HUDEP-2 (cell line): ENCODE data around the gene ZNF451.
"Not testable (repeated sequence)": the region's sequence is repeated elsewhere in the genome, so short reads cannot be mapped to it uniquely, and the experiment has no call there.

Experiments
- DNase-seq, 76 experiments: peaks; one replicate each; lab custom pipeline; 2025; ENCODE audit not compliant: unreplicated experiment in 76 of 76; lab: John Stamatoyannopoulos, UW

ZNF451 gene, protein sequence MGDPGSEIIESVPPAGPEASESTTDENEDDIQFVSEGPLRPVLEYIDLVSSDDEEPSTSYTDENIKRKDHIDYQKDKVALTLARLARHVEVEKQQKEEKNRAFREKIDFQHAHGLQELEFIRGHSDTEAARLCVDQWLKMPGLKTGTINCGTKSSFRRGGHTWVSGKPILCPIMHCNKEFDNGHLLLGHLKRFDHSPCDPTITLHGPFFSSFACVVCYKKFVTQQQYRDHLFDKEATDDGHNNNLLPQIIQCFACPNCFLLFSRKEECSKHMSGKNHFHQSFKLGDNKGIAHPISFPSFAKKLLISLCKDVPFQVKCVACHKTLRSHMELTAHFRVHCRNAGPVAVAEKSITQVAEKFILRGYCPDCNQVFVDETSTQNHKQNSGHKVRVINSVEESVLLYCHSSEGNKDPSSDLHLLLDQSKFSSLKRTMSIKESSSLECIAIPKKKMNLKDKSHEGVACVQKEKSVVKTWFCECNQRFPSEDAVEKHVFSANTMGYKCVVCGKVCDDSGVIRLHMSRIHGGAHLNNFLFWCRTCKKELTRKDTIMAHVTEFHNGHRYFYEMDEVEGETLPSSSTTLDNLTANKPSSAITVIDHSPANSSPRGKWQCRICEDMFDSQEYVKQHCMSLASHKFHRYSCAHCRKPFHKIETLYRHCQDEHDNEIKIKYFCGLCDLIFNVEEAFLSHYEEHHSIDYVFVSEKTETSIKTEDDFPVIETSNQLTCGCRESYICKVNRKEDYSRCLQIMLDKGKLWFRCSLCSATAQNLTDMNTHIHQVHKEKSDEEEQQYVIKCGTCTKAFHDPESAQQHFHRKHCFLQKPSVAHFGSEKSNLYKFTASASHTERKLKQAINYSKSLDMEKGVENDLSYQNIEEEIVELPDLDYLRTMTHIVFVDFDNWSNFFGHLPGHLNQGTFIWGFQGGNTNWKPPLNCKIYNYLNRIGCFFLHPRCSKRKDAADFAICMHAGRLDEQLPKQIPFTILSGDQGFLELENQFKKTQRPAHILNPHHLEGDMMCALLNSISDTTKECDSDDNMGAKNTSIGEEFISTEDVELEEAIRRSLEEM

DNA sequence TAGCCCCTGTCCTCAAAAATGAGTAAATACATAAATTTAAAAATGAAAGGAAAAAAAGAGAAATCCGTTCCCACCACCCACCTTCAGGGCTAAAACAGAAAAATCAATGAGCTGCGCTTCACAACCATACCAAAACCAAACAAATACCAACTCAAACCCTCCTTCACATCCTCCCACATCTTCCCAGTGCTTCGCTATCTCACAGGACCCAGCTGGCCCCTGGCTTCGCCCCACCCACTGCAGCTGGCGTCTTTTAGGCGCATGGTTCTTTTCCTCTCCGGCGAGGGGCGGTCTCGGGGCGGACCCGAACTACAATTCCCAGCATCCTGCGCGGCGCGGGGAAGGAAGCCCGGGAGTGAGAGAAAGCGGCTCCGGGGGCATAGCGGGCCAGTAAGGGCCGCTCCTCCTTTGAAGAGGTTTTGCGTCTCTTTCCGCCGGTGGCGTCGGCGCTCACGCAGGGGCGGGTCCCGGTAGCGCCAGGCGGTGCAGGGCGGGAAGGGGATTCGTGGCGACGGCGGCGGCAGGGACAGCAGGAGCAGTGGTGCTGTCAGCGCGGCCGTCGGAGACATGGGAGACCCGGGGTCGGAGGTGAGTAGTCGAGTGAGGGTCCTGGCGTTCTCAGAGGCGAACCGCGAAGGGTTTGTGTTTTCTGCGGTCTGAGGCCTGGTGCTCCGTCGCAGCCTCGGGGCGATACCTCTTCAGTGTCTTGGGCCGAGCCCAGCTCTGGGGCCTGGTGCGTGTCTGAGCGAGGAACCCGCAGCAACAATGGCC lies at the start of gene ZNF451:
Gene ZNF451 (plus strand): TSS at position 502 of the 771 bp plus-strand sequence. CDS start 66 bp downstream, at position 568.
- peak; percentile 66 to 100 (median 99) for DNase-seq

DNA sequence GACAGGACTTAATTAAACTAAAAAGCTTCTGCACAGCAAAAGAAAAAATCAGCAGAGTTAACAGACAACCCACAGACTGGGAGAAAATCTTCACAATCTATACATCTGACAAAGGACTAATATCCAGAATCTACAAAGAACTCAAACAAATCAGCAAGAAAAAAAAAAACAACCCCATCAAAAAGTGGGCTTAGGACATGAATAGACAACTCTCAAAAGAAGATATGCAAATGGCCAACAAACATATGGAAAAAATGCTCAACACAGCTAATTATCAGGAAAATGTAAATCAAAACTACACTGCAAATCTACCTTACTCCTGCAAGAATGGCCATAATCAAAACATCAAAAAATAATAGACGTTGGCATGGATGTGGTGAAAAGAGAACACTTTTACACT lies 45.9 kb upstream of the ZNF451 start:
- DNase-seq, result not testable (repeated sequence)

DNA sequence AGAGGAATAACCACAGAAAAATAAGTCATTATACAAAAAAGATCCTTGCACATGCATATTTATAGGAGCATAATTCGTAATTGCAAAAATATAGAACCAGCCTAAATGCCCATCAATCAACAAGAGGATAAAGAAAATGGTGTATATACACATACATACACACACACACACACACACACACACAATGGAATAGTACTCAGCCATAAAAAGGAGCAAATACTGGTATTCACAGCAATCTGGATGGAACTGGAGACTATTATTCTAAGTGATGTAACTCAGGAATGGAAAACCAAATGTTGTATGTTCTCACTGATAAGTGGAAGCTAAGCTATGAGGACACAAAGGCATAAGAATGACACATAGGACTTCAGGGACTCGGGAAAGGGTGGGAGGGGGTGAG lies 45.4 kb upstream of the ZNF451 start:
- no peak for DNase-seq

DNA sequence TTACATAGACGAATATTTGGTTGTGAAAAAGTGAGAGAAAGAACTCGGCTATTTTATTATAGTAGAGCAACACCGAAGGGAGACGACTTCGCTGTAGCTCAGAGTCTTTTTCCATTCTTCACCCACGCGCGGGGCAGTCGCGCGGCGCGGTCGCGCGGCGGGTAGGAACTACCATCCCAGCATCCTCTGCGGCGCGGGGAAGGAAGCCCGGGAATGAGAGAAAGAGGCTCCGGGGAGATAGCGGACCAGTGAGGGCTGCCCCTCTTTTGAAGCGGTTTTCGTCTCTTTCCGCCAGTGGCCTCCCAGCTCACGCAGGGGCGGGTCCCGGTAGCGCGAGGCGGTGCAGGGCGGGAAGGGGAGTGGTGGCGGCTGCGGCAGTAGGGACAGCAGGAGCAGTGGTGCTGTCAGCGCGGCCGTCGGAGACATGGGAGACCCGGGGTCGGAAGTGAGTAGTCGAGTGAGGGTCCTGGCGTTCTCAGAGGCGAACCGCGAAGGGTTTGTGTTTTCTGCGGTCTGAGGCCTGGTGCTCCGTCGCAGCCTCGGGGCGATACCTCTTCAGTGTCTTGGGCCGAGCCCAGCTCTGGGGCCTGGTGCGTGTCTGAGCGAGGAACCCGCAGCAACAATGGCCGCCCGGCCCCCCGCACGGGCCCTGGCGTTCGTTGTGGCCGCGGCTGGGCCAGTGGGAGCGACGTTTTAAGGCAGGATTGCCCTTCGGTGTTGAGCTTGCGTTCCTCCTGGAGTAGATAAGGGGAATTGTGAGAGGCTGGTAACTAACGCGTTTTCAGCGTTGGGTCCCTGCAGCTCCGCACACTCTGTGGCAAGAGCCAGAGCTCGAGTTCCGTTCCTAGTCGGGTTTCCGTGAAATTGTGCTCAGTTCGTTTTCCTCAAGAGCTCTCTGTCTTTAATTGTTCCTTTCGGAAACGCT lies 43.4 kb upstream of the ZNF451 start, which contains the start of gene KIAA1586:
Gene KIAA1586 (plus strand): TSS at position 362 of the 925 bp plus-strand sequence. CDS start 63 bp downstream, at position 425.
- peak; percentile 43 to 98 (median 94) for DNase-seq

DNA sequence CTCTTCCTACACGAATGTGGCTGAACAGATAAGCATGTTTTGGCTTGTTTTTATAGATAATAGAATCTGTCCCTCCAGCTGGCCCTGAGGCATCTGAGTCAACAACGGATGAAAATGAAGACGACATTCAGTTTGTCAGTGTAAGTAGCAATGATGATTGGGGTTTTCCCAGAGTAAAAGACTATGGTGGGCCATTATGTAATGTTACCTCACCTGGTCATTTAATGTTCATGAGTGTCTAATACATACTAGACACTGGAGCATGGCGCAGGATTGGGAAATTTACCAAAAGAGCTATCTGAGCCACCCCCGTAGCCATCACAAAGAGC lies 42.8 kb upstream of the ZNF451 start:
- not testable (repeated sequence) for DNase-seq

DNA sequence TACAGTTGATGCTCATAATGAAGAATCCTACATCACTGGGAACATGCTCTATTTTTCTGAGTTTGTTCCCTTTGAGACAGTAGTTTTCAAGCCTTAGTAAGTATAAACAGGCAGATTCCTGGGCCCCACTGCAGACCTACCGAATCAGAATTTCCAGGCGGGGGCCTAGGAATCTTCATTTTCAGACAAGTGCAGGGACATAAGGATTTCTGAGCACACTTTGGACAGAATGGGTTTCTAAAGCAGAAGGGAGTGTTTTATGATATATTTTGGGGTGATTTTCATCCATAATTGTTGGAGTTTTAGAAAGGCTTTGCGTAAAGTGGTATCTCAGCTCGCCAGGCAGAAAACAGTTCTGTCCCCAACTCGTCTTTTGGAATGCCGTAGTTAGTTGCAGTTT lies 42.1 kb upstream of the ZNF451 start:
- DNase-seq, result peak in 2 of 76 experiments; percentile 12 to 22

DNA sequence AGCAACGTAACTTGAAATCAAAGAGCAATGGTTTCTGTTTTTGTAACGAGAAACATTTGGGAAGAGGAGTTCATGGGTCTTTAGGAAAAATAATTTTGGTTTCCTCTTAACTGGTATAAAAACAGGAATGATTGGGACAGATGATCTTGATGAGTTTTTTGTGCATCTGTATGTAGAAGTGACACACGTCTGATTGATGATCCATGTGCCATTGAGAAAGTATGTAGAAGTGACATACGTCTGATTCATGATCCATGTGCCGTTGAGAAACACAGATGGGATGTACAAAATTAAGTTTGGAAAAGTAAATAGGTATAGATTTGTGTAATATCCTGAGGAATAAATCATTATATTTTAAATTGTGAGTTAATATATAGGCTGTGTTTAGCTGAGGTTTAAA lies 41.4 kb upstream of the ZNF451 start:
- DNase-seq, result peak in 3 of 76 experiments; percentile 20 to 32 (median 22)

DNA sequence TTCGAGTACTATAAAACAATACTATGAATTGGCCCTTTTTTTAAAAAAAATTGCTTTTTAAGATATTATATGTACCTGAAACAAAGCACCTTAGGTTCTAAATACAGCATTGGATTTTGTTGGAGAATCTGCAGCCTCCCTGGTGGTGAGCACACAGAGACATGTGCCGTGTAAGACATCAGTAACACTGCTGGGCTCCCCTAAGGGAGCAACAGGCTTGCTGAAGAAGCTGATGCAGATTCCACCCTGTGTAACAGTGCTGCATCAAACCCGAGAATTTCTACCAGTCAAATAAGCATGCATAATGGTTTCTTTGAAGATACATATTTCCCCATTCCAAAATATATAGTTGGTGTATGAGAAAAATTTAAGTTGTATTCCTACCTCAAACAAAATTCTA lies 26.1 kb upstream of the ZNF451 start:
- no peak for DNase-seq

DNA sequence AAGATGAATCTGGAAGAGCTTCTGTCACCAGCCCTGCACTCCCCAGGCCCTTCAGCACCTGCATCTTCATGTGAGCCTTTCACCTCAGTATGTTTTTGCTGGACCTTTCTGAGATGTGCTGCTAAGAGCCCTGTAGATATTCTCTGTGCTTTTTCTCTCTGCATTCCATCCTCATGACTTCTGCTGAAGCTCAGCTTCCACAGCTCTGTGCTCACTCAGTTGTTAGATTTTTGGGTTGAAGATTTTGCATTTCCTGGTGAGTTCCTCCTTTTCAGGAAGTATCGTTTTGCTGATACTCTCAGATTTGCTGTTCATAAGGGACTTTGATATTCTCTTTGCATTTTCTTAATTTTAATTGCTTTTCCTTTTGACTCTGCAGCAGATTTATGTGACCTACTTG lies 25.2 kb upstream of the ZNF451 start:
- no peak for DNase-seq

DNA sequence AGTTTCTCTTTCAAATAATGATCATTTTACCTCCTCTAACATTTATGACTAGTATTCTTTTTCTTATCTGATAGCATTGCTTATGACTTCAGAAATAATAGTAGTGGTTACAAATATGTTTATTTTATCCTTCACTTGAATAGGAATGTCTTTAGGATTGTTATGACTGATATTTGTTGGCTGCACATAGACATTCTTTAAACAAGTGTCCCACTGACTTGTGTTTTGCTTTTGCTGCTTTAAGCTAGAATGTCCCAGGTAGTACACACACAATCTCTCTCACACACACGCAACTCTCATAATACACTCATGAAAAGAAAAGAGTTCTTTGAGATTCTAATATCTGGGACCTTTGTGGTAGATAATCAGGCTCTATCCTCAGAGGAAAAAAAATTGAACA lies 21.9 kb upstream of the ZNF451 start:
- no peak for DNase-seq

DNA sequence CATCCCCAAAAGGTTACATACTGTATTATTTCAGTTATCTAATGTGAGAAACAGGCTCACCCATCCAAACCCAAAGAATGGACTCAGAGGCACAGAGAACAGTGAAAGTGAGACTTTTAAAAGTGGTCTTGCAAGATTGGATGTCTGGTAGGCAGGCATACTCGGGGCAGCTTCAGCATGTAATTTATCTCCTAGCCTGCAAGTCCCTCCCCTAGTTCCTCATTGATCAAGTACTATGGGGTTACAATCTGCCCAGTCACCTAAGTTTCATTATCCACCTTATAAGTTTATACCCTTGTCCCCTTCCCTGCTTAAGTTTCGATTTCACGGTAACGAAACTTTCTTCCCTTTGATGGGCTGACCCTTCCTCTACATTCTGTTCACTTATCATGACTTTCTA lies 20.8 kb upstream of the ZNF451 start:
- DNase-seq, result no peak

DNA sequence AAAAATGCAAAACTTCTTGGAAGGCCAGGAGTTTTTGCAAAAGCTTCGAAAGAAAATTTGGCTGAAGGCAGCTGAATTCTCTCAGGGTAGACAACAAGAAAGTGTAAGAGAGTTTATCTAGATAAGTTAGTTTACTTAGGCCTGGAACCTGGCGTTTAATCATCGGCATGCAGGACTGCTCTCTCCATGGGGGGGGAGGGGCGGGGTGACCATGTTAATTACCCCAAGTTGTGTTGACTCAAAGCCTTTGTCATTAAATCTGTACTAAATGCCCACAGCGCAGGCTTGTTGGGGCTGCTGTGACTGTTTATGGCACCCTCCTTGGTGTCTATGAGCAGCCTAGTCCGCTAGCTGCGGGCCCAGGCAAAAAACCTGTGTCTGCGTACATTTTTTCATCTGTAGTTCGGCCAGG lies 20.1 kb upstream of the ZNF451 start:
- DNase-seq, result no peak

DNA sequence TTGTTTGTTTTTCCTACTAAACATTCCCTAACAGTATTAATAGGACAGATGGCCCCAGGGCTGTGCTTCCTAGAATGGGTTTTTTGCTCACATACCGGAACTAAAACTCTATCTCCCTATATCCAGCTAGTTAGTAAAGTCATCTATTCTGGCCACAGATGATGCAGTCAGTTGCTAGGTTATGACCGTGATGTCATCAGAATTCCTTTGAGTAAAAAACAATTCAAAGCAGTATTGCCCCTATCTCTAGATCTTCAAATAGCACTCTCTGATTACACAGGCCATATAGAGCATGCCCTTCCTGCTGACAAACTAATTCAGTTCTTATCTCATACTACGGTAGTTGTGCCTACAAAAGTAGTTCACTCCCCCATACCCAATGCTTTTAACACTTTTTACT lies 17.9 kb upstream of the ZNF451 start:
- peak in 5 of 76 experiments; percentile 18 to 46 (median 22) for DNase-seq

DNA sequence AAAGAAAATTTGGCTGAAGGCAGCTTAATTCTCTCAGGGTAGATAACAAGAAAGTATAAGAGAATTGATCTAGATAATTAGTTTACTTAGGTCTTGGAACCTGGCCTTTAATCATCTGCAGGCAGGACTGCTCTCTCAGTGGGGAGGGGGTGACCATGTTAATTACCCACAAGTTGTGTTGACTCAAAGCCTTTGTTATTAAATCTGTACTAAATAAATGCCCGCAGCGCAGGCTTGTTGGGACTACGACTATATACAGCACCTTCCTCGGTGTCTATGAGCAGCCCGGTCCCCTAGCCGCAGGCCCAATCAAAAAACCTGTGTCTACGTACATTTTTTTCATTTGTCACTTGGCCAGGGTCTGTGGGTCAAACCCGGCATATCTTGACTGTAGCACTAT lies 15.6 kb upstream of the ZNF451 start:
- no peak for DNase-seq

DNA sequence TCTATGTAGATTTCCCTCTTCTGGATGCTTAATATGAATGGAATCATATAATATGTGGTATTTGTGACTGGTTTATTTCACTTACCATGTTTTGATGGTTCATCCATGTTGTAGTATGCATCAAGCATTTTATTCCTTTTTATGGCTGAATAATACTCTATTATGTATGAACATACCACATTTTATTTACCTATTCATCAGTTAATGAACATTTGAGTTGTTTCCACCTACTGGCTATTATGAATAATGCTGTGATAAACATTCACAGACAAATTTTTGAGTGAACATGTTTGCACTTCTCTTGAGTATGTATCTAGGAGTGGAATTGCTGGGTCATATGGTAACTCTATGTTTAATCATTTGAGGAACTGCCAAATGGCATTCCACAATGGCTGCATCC lies 14.9 kb upstream of the ZNF451 start:
- no peak for DNase-seq

DNA sequence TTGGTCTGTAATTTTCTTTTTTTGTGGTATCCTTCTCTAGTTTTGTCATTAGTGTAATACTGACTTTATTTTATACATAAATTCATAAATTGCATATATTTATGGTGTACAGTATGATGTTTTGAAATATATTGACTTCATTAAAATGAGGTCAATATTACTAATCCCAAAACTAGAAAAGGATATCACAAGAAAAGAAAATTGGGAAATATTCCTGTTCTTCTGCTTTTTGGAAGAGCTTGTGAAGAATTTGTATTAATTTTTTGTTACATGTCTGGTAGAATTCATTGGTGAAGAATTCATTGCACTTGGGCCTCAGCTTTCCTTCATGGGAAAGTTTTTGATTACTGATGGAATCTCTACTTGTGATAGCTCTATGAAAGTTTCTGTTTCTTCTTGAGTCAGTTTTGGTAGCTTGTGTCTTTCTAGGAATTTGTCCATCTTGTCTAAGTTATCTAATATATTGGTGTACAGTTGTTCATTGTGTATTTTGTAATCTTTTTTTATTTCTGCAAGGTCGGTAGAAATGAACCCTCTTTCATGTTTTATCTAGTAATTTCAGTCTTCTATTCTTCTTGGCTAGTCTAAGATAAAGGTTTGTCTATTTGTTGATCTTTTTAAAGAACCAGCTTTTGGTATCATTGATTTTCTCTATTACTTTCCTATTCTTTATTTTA lies 11.3 kb upstream of the ZNF451 start:
- DNase-seq, result no peak

DNA sequence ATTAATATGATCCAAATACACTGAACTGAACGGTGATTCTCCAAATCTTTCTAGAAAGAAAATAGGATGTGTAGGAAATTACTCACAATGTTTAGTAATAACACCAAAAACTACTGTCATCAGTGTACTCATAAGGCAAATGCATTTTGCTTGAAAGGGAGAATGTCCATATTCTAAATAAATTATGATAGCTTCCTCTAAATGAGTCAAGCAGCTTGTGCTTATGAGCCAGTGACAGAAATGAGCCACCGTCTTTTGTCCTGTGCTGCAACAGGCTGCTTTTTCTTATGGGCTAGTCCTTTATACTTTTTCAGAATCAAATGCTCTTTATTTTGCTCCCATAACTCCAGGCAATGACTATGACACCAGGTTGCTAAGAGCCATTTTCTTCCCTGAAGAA lies 4.5 kb upstream of the ZNF451 start:
- no peak for DNase-seq

DNA sequence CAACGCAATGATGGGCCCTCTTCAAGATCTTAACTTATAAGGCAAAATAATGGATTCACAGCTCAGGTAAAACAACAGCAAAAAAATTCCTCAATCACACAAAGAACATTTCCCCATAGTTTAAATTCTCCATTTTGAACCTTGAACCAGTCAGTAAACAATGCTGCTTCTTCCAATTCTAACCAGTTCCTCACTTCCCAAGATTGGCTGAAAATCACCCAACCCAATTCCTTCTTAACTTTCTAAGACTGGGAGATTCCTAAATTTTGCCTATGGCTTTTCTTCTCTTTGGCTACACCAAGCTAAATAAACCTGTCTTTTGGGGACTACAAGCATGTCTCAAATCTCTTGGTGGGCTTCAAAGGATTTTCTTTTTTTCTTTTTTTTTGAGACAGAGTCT lies 3.1 kb upstream of the ZNF451 start:
- DNase-seq, result no peak

DNA sequence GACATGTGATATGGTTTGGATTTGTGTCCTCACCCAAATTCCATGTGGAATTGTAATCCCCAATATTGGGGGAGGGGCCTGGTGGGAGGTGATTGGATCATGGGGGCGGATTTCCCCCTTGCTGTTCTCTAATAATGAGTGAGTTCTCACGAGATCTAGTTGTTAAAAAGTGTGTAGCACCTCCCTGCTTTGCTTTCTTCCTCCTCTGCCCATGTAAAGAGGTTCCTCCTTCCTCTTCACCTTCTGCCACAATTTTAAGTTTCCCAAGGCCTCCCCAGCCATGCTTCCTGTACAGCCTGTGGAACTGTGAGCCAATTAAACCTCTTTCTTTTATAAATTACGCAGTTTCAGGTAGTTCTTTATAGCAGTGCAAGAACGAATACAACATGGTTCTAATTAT lies 2.1 kb upstream of the ZNF451 start:
- DNase-seq, result no peak
